Heart left ventricle (tissue), 13 donors: ENCODE data around the gene KCNK1.

Source experiments
- POLR2A ChIP-seq, 2 donors: fragments of 450-650 bp; IDR thresholded peaks; one replicate each; pipeline ENCODE4 v1.6.1; 2017; ENCODE audit warnings: antibody characterized with exemption in 2 of 2, mild to moderate bottlenecking in 2 of 2, moderate library complexity in 2 of 2
- TF ChIP-seq, protein P1 (sequence below), 12 donors: fragments of 200-600 bp; sonication (generic) in 4 of 12; IDR thresholded peaks; one replicate each; pipeline versions ENCODE4 v1.5.0 to v1.8.0; 2018 to 2022; ENCODE audit warnings: antibody characterized with exemption in 12 of 12, mild to moderate bottlenecking in 5 of 12
- donor health status: ischemic (EF 13 %, LVEDD 7.1; RV severe dilation, severe dysfunction).
- donor health status: DM: no; HTN: yes; CAD: no.
- donor health status: DM: no; HTN: no; CAD: no.
- donor health status: ischemic (EF 25% LVEDD 6.9; RV normal size, moderate dysfunction).
- donor health status: ischemic (EF 25% LVEDD 5.7; RV mildly dilated, moderate dysfunction).
- donor health status: ischemic (EF 35%, LVEDD 5.7; RV mildly dilated, moderate dysfunction).
- donor health status: nonischemic (EF 11% LVEDD 7.7; RV severe dilation, severe dysfunction).
- donor health status: DM: yes; HTN: yes; CAD: no.
- donor health status: PGD.
- donor health status: ischemic (EF 29% LVEDD 5.4; RV normal size, mild dysfunction).
- donor health status: nonischemic (EF 23%, LVEDD 6.1; RV moderate dilation, normal function).

DNA sequence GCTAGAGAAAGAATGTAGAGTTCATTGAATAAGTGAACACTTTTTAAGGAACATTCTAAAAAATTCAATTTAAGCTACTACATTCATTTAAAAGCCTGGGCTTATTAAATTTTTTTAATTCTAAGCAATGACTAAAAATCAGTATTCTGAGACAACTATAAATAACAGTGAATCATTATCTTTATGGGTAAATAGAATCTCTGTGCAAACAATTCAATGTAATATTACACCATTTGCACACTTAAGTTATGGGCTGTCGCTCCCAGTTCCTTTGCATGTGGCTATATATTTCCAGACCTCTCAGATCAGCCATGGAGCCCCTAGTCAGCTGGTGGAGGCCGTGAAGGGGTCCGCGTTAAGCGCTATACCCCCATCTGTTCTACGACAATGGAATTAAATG lies 65.1 kb downstream of the KCNK1 start:
- TF ChIP-seq POLR2A (IDR thresholded peaks at IDR 0.05), result no peak
- TF ChIP-seq, protein P1, sequence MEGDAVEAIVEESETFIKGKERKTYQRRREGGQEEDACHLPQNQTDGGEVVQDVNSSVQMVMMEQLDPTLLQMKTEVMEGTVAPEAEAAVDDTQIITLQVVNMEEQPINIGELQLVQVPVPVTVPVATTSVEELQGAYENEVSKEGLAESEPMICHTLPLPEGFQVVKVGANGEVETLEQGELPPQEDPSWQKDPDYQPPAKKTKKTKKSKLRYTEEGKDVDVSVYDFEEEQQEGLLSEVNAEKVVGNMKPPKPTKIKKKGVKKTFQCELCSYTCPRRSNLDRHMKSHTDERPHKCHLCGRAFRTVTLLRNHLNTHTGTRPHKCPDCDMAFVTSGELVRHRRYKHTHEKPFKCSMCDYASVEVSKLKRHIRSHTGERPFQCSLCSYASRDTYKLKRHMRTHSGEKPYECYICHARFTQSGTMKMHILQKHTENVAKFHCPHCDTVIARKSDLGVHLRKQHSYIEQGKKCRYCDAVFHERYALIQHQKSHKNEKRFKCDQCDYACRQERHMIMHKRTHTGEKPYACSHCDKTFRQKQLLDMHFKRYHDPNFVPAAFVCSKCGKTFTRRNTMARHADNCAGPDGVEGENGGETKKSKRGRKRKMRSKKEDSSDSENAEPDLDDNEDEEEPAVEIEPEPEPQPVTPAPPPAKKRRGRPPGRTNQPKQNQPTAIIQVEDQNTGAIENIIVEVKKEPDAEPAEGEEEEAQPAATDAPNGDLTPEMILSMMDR (IDR thresholded peaks at IDR 0.05), result no peak
